ENCODE measurements around the gene ITPR1.

- TF ChIP-seq CTCF (conservative IDR thresholded peaks at IDR 0.05; ENCODE audit: low read depth, low read length) = no peak
- no peak for TF ChIP-seq EZH2 (IDR thresholded peaks at IDR 0.05; ENCODE audit: low read length, unreplicated experiment)
These were observed at the start of gene ITPR1 for GRCh38 chr3:4493014-4493940.
